Choroid plexus epithelial cell (primary cell): Measurements from ENCODE around the gene SLC13A4.
A peak's percentile ranks its signal among the peaks of the same experiment; 100 is the strongest.
"Not testable (repeated sequence)": the region's sequence is repeated elsewhere in the genome, so short reads cannot be mapped to it uniquely, and the experiment has no call there.

Experiments used
- DNase-seq: peaks from one replicate; pipeline ENCODE4 v3.0.0-alpha.2; 2010; ENCODE audit warnings: low read depth
- H3K4me3 ChIP-seq: 2 replicates; pipeline ENCODE4 v1.5.1; 2011; ENCODE audit warnings: low read depth, mild to moderate bottlenecking, control low read depth, low read length, moderate library complexity
- TF ChIP-seq, protein P1 (sequence below): conservative IDR thresholded peaks from 2 replicates; pipeline ENCODE4 v1.5.1; 2011; ENCODE audit warnings: low read depth, mild to moderate bottlenecking, control low read depth, inconsistent platforms, low read length, moderate library complexity

The SLC13A4 gene

DNA sequence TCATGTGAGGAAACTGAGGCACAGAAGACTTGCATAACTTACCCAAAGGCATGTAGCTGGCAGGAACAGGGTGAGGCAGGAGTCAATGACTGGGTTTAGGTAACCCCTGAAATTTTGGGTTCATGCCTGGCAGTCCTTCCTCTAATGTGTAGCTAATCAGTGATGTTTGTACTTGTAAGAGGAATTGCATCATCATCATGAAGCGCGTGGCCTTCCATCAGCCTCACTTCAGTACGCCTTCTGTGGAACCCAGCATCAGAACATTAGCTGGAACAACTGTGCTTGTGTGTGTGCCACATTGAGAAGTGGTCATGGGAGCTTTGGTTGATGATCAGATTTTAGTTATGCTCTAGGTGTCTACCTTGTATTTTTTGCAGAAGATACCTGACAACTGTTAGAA is 83.8 kb downstream of the SLC13A4 start:
- DNase-seq: peak; percentile 27
- TF ChIP-seq, protein P1, sequence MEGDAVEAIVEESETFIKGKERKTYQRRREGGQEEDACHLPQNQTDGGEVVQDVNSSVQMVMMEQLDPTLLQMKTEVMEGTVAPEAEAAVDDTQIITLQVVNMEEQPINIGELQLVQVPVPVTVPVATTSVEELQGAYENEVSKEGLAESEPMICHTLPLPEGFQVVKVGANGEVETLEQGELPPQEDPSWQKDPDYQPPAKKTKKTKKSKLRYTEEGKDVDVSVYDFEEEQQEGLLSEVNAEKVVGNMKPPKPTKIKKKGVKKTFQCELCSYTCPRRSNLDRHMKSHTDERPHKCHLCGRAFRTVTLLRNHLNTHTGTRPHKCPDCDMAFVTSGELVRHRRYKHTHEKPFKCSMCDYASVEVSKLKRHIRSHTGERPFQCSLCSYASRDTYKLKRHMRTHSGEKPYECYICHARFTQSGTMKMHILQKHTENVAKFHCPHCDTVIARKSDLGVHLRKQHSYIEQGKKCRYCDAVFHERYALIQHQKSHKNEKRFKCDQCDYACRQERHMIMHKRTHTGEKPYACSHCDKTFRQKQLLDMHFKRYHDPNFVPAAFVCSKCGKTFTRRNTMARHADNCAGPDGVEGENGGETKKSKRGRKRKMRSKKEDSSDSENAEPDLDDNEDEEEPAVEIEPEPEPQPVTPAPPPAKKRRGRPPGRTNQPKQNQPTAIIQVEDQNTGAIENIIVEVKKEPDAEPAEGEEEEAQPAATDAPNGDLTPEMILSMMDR: no peak
- H3K4me3 ChIP-seq: no peak overlapping the region

DNA sequence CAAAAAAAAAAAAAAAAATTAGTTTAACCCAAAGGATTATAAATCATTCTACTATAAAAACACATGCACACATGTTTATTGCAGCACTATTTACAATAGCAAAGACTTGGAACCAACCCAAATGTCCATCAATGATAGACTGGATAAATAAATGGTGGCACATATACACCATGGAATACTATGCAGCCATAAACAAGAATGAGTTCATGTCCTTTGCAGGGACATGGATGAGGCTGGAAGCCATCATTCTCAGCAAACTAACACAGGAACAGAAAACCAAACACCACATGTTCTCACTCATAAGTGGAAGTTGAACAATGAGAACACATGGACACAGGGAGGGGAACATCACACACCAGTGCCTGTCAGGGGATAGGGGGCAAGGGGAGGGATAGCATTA is 88.3 kb downstream of the SLC13A4 start:
- H3K4me3 ChIP-seq, DNase-seq: not testable (repeated sequence)

DNA sequence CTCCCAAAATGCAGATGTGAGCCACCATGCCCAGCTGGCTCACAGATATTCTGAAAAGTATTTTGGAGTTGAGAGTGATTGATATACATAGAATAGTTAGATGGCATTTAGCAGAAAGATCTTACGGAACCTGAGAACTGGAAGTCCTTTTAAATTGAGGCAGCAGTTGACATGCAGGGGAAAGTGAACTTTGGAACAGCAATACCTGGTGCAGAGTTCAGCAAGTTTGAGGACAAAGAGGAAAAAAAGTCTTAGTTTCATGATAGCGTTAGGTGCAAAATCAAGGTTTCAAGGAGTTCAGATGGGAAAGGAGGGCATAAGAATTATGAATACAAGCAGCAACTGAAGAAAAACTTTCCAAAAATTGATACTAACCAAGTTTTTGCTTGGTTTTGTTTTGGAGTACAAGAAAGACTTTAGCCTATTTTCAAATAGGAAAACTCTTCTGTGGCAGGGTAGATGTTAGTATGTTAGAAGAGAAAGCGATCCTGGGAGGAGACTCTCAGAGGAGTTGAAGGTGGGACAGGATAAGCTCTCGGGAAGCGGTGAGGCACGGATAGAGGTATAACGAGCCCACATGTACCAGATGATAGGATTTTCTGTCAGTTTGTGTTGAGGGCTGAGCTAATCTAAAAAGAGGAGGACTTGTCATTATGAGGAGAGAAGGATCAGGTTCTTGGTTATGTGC is 93.7 kb downstream of the SLC13A4 start:
- TF ChIP-seq, protein P1: no peak
- DNase-seq: no peak
- H3K4me3 ChIP-seq: no peak overlapping the region
